Aorta (tissue), 5 donors: ENCODE data around the gene GFRA1. TPM values are rescaled to one million over a fixed set of nuclear protein-coding genes. Genes with fewer than 3 reads are reported as not detected.

Source experiments
- ATAC-seq: fragments of 200-7000 bp; cut with Tn5 transposase; one replicate; pipeline ENCODE4 v1.9.1; 2022; ENCODE audit warnings: moderate library complexity; ENCODE audit not compliant: low FRiP score
- DNase-seq, 2 donors: peaks; one replicate each; pipeline ENCODE4 v3.0.0-alpha.2; 2020
- H3K27ac ChIP-seq, 2 donors: one replicate each; pipeline ENCODE4 v1.5.1; 2013; ENCODE audit warnings: low read length in 2 of 2, mild to moderate bottlenecking in 2 of 2, moderate library complexity in 2 of 2, control low read depth in 1 of 2, inconsistent platforms in 1 of 2, low read depth in 1 of 2
- H3K27me3 ChIP-seq, 2 donors: one replicate each; pipeline ENCODE4 v1.6.1; 2013; ENCODE audit warnings: control low read depth in 1 of 2, low read length in 1 of 2, mild to moderate bottlenecking in 1 of 2, moderate library complexity in 1 of 2; ENCODE audit not compliant: insufficient read depth in 2 of 2, control insufficient read depth in 1 of 2
- H3K36me3 ChIP-seq, 2 donors: one replicate each; pipeline ENCODE4 v1.6.1; 2013; ENCODE audit warnings: control low read depth in 1 of 2, low read length in 1 of 2, mild to moderate bottlenecking in 1 of 2; ENCODE audit not compliant: insufficient read depth in 2 of 2, control insufficient read depth in 1 of 2
- H3K4me1 ChIP-seq, 2 donors: one replicate each; pipeline ENCODE4 v1.6.1; 2013; ENCODE audit warnings: low read length in 2 of 2, control low read depth in 1 of 2, mild to moderate bottlenecking in 1 of 2, moderate library complexity in 1 of 2; ENCODE audit not compliant: insufficient read depth in 2 of 2, control insufficient read depth in 1 of 2
- H3K4me3 ChIP-seq, 2 donors: one replicate each; pipeline ENCODE4 v1.5.1; 2013; ENCODE audit warnings: low read length in 2 of 2, control low read depth in 1 of 2, mild to moderate bottlenecking in 1 of 2
- H3K9me3 ChIP-seq: one replicate; pipeline ENCODE4 v1.6.1; 2013; ENCODE audit warnings: mild to moderate bottlenecking, low read length; ENCODE audit not compliant: control insufficient read depth
- WGBS, 2 donors: extraction: QIAGEN DNeasy Blood & Tissue Kit; methylation state at CpG; one replicate each; pipeline ENCODE4 v1.1.7; 2013; 5-methylcytosine and 5-hydroxymethylcytosine counted together
- intact Hi-C, 2 donors: fragments of 100-400 bp; cut with DNase I; formaldehyde crosslinking; loops; one replicate each; pipeline versions ENCODE4 v1.14.2 to v1.15.0; 2022
- polyA plus RNA-seq, 2 donors: library from polyadenylated mRNA; stranded (reverse); fragments of 200-250 nt; gene quantifications; one replicate each; pipeline ENCODE4 v1.2.3, GENCODE V29; 2013
- total RNA-seq, 2 donors: library from RNA; stranded (reverse); fragmentation: NEBNext Ultra II Directional; extraction: Animal tissue kit (Norgen Biotek cat#: 25700); gene quantifications; one replicate each; pipeline ENCODE4 v1.2.1, GENCODE V29; 2021
- donor health status: healthy with polysubstance abuse.
- donor health status: Bipolar disorder and iron deficiency.
- donor health status: DM: no; HTN: no; CAD: no.
- donor health status: DM: no; HTN: no; CAD: no.
- donor health status: DM: yes; HTN: yes; CAD: no.

The GFRA1 gene
- total and polyA plus RNA-seq, 4 donors: under 0.01 to 27.1 (median 5.2) TPM

DNA sequence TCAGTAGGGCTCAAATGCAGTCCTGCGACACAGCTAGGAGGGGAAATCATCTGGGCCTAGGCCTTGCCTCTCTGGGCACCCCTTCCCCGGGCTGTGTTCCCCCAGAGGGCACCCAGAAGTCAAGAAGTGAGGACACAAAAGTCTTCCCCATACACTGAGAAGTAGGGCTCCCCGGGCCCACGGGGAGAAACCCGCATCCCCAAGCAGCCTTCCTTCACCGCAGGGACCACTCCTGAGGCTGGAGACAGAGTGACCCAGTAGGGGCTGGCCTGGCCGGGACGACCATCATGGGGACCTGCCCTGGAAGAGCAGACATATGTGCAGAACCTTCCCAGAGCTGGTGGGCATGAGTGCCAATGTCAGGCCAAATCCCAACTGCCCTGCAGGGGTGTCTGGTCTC, 163.5 kb downstream of the GFRA1 start:
- DNase-seq (no peak), ATAC-seq (no peak)
- Histone ChIP-seq H3K4me1 (no peaks in the 10 kb centered on the region), H3K27me3 (no peaks in the 10 kb centered on the region), H3K36me3 (no peaks in the 10 kb centered on the region), H3K9me3 (no peaks in the 10 kb centered on the region), H3K27ac (no peak overlapping the region), H3K4me3 (no peak overlapping the region)
- WGBS, 2 donors: 89 to 93% methylated on average over 8 of the region's 8 CpGs
- intact Hi-C loops: no loop called here

- DNase-seq (no peak), ATAC-seq (no peak)
- H3K4me1 ChIP-seq: no peaks in the 10 kb centered on the region
- WGBS, 2 donors: 63 to 88% methylated on average over 3 of the region's 3 CpGs
- H3K4me3 ChIP-seq: no peak overlapping the region
- H3K9me3 ChIP-seq: no peaks in the 10 kb centered on the region
- intact Hi-C loops: no loop called here
- H3K27me3 ChIP-seq: no peaks in the 10 kb centered on the region
- H3K27ac ChIP-seq: no peak overlapping the region
- no peaks in the 10 kb centered on the region for H3K36me3 ChIP-seq
Measured at GRCh38 chr10:116108095-116108494, 164.9 kb downstream of the GFRA1 start.

GRCh38 chr10:116106611-116107010, 166.4 kb downstream of the GFRA1 start:
- Histone ChIP-seq H3K4me1 (no peaks in the 10 kb centered on the region), H3K27me3 (no peaks in the 10 kb centered on the region), H3K36me3 (no peaks in the 10 kb centered on the region), H3K4me3 (no peak overlapping the region), H3K27ac (no peak overlapping the region), H3K9me3 (no peaks in the 10 kb centered on the region)
- DNase-seq (no peak), ATAC-seq (no peak)
- intact Hi-C loops: no loop called here
- 91 to 96% methylated on average over 5 of the region's 5 CpGs for WGBS, 2 donors

DNA sequence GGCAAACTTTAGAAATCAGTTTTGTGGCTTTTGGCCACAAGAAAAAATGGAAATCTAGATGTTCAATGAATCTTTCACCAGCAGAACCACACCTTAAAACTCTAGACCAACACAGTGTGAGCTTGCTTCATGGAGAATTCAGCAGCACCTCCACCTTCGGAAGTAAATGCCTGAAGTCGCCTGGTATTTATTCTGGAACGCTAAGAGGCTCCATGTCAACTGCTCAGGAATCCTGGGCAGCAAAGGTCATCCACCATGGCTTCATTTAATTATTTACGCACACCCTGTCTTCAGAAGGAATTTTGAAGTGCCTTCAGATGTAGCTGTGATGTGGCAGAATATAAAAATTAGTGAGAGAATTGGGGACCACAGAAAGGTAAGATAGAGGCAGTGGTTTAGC, 167.7 kb downstream of the GFRA1 start:
- intact Hi-C loops: no loop called here
- 61 to 73% methylated on average over 4 of the region's 4 CpGs for WGBS, 2 donors
- no peak overlapping the region for H3K4me3 ChIP-seq
- H3K27ac ChIP-seq: no peak overlapping the region
- no peaks in the 10 kb centered on the region for H3K9me3 ChIP-seq
- no peak for DNase-seq
- H3K27me3 ChIP-seq: no peaks in the 10 kb centered on the region
- ATAC-seq: no peak
- H3K36me3 ChIP-seq: no peaks in the 10 kb centered on the region
- no peaks in the 10 kb centered on the region for H3K4me1 ChIP-seq

GRCh38 chr10:116104210-116104932, 168.6 kb downstream of the GFRA1 start:
- H3K4me3 ChIP-seq: no peak overlapping the region
- no peaks in the 10 kb centered on the region for H3K4me1 ChIP-seq
- intact Hi-C loops: no loop called here
- no peaks in the 10 kb centered on the region for H3K9me3 ChIP-seq
- WGBS, 2 donors: 89 to 93% methylated on average over 7 of the region's 7 CpGs
- ATAC-seq (no peak), DNase-seq (no peak)
- no peaks in the 10 kb centered on the region for H3K27me3 ChIP-seq
- no peaks in the 10 kb centered on the region for H3K36me3 ChIP-seq
- no peak overlapping the region for H3K27ac ChIP-seq

- DNase-seq: no peak
- ATAC-seq: no peak
- 88 to 98% methylated on average over 4 of the region's 4 CpGs for WGBS, 2 donors
- Histone ChIP-seq H3K27ac (no peak overlapping the region), H3K36me3 (no peaks in the 10 kb centered on the region), H3K4me3 (no peak overlapping the region), H3K27me3 (no peaks in the 10 kb centered on the region), H3K9me3 (no peaks in the 10 kb centered on the region), H3K4me1 (no peaks in the 10 kb centered on the region)
- intact Hi-C loops: no loop called here
Measured at GRCh38 chr10:116103668-116104067, 169.3 kb downstream of the GFRA1 start.

GRCh38 chr10:116101616-116102315, 171.2 kb downstream of the GFRA1 start:
- WGBS, 2 donors: 27 to 62% methylated on average over 5 of the region's 5 CpGs
- intact Hi-C loops: no loop called here
- H3K27ac ChIP-seq: no peak overlapping the region
- H3K9me3 ChIP-seq: no peaks in the 10 kb centered on the region
- no peak overlapping the region for H3K4me3 ChIP-seq
- ATAC-seq (no peak), DNase-seq (no peak)
- no peaks in the 10 kb centered on the region for H3K27me3 ChIP-seq
- H3K36me3 ChIP-seq: no peaks in the 10 kb centered on the region
- H3K4me1 ChIP-seq: no peaks in the 10 kb centered on the region

- Histone ChIP-seq H3K36me3 (no peaks in the 10 kb centered on the region), H3K4me3 (no peak overlapping the region), H3K9me3 (no peaks in the 10 kb centered on the region), H3K27me3 (no peaks in the 10 kb centered on the region), H3K4me1 (no peaks in the 10 kb centered on the region), H3K27ac (no peak overlapping the region)
- intact Hi-C loops: no loop called here
- ATAC-seq (no peak), DNase-seq (no peak)
- 95 to 97% methylated on average over 3 of the region's 3 CpGs for WGBS, 2 donors
Measured at GRCh38 chr10:116100984-116101383, 172.0 kb downstream of the GFRA1 start.

GRCh38 chr10:116099023-116099420, 174.0 kb downstream of the GFRA1 start:
- ATAC-seq (peak; percentile 5), DNase-seq (no peak)
- H3K27ac ChIP-seq: no peak overlapping the region
- H3K4me1 ChIP-seq: no peaks in the 10 kb centered on the region
- no peaks in the 10 kb centered on the region for H3K9me3 ChIP-seq
- H3K27me3 ChIP-seq: no peaks in the 10 kb centered on the region
- H3K36me3 ChIP-seq: no peaks in the 10 kb centered on the region
- H3K4me3 ChIP-seq: no peak overlapping the region
- intact Hi-C loops: no loop called here
- WGBS, 2 donors: 50 to 54% methylated on average over 5 of the region's 5 CpGs
